WTC11 (cell line): ENCODE data around the gene SYNDIG1. TPM values are rescaled to one million over a fixed set of nuclear protein-coding genes. Genes with fewer than 3 reads are reported as not detected.

Experiments
- ATAC-seq: fragments of 200-7000 bp; cut with Tn5 transposase; 2 replicates; pipeline ENCODE4 v1.10.0; 2021; ENCODE audit warnings: mild to moderate bottlenecking, moderate library complexity
- CTCF ChIA-PET: fragments of 300-600 bp; sonication (Branson Sonifier 250); formaldehyde crosslinking; loops from one replicate; lab custom pipeline; 2021; ENCODE audit warnings: antibody characterized with exemption; lab: Charles Lee
- POLR2A ChIA-PET: fragments of 350-600 bp; sonication (Branson Sonifier 250); formaldehyde crosslinking; loops from one replicate; lab custom pipeline; 2021; ENCODE audit warnings: antibody characterized with exemption; lab: Charles Lee
- DNase-seq: peaks from one replicate; pipeline ENCODE4 v3.0.0; 2021; ENCODE audit warnings: low spot score
- H3K27ac Mint-ChIP-seq: 2 replicates; pipeline ENCODE4 v1.8.0; 2021; ENCODE audit warnings: mixed read lengths
- H3K27me3 Mint-ChIP-seq: 2 replicates; pipeline ENCODE4 v1.8.0; 2021; ENCODE audit warnings: low read depth, mild to moderate bottlenecking, moderate library complexity, mixed read lengths
- H3K36me3 Mint-ChIP-seq: 2 replicates; pipeline ENCODE4 v1.8.0; 2021; ENCODE audit warnings: mixed read lengths
- H3K4me1 Mint-ChIP-seq: 2 replicates; pipeline ENCODE4 v1.8.0; 2022; ENCODE audit warnings: mixed read lengths
- H3K4me3 Mint-ChIP-seq: 2 replicates; pipeline ENCODE4 v1.8.0; 2021; ENCODE audit warnings: mild to moderate bottlenecking, moderate library complexity, mixed read lengths
- H3K9me3 Mint-ChIP-seq: 2 replicates; pipeline ENCODE4 v1.8.0; 2021; ENCODE audit warnings: mixed read lengths
- ATF2 ChIP-seq: sonication (generic); formaldehyde crosslinking; IDR thresholded peaks from 2 replicates; pipeline ENCODE4 v1.8.1; 2022; ENCODE audit warnings: low read depth, missing genetic modification reagents, borderline replicate concordance
- CREB1 ChIP-seq: sonication (generic); formaldehyde crosslinking; IDR thresholded peaks from 2 replicates; pipeline ENCODE4 v1.8.0; 2023; ENCODE audit warnings: mild to moderate bottlenecking, missing genetic modification reagents
- ESRRA ChIP-seq: sonication (generic); formaldehyde crosslinking; IDR thresholded peaks from 2 replicates; pipeline ENCODE4 v1.8.1; 2022; ENCODE audit warnings: mild to moderate bottlenecking, missing genetic modification reagents, borderline replicate concordance
- GABPB1 ChIP-seq: sonication (generic); formaldehyde crosslinking; IDR thresholded peaks from 2 replicates; pipeline ENCODE4 v1.8.1; 2023; ENCODE audit warnings: mild to moderate bottlenecking, missing genetic modification reagents
- HMGXB4 ChIP-seq: sonication (generic); formaldehyde crosslinking; IDR thresholded peaks from 2 replicates; pipeline ENCODE4 v1.8.1; 2023; ENCODE audit warnings: mild to moderate bottlenecking, moderate library complexity, missing genetic modification reagents
- IRF2 ChIP-seq: sonication (generic); formaldehyde crosslinking; IDR thresholded peaks from 2 replicates; pipeline ENCODE4 v1.8.0; 2022; ENCODE audit warnings: low read depth, missing genetic modification reagents, borderline replicate concordance
- NFE2L1 ChIP-seq: sonication (generic); formaldehyde crosslinking; IDR thresholded peaks from 2 replicates; pipeline ENCODE4 v1.8.1; 2023; ENCODE audit warnings: missing genetic modification reagents
- NFYB ChIP-seq: sonication (generic); formaldehyde crosslinking; conservative IDR thresholded peaks from 2 replicates; pipeline ENCODE4 v1.8.0; 2022; ENCODE audit warnings: low read depth, missing genetic modification reagents
- NR2C2 ChIP-seq: sonication (generic); formaldehyde crosslinking; IDR thresholded peaks from 2 replicates; pipeline ENCODE4 v1.8.0; 2022; ENCODE audit warnings: mild to moderate bottlenecking, missing genetic modification reagents
- NR3C1 ChIP-seq: sonication (generic); formaldehyde crosslinking; conservative IDR thresholded peaks from 2 replicates; pipeline ENCODE4 v1.8.1; 2023; ENCODE audit warnings: low read depth, mild to moderate bottlenecking, missing genetic modification reagents
- SMAD4 ChIP-seq: sonication (generic); formaldehyde crosslinking; IDR thresholded peaks from 2 replicates; pipeline ENCODE4 v1.8.0; 2022; ENCODE audit warnings: mild to moderate bottlenecking, missing genetic modification reagents
- TP53 ChIP-seq: sonication (generic); formaldehyde crosslinking; IDR thresholded peaks from 2 replicates; pipeline ENCODE4 v1.8.1; 2023; ENCODE audit warnings: mild to moderate bottlenecking, missing genetic modification reagents
- ZMAT4 ChIP-seq: fragments of 250-450 bp; sonication (Bioruptor Pico); IDR thresholded peaks from 2 replicates; pipeline ENCODE4 v1.9.0; 2021; ENCODE audit warnings: mild to moderate bottlenecking
- ZNF219 ChIP-seq: sonication (generic); formaldehyde crosslinking; IDR thresholded peaks from 2 replicates; pipeline ENCODE4 v1.8.0; 2023; ENCODE audit warnings: missing genetic modification reagents, mild to moderate bottlenecking, borderline replicate concordance
- ZNF263 ChIP-seq: sonication (generic); formaldehyde crosslinking; IDR thresholded peaks from 2 replicates; pipeline ENCODE4 v1.8.1; 2022; ENCODE audit warnings: low read depth, mild to moderate bottlenecking, moderate library complexity, missing genetic modification reagents
- ZNF671 ChIP-seq: fragments of 250-450 bp; sonication (Bioruptor Pico); IDR thresholded peaks from 2 replicates; pipeline ENCODE4 v1.8.0; 2021; ENCODE audit warnings: mild to moderate bottlenecking
- total RNA-seq: library from RNA; stranded (reverse); gene quantifications from 3 replicates; pipeline ENCODE4 v1.2.3, GENCODE V29; 2021
- TF ChIP-seq, protein P1 (sequence below): sonication (generic); formaldehyde crosslinking; IDR thresholded peaks from 2 replicates; pipeline ENCODE4 v1.8.0; 2023; ENCODE audit warnings: mild to moderate bottlenecking, missing genetic modification reagents
- TF ChIP-seq, protein P2 (sequence below): sonication (generic); formaldehyde crosslinking; IDR thresholded peaks from 2 replicates; pipeline ENCODE4 v1.8.1; 2023; ENCODE audit warnings: mild to moderate bottlenecking, missing genetic modification reagents
- TF ChIP-seq, protein P3 (sequence below): sonication (generic); formaldehyde crosslinking; IDR thresholded peaks from 2 replicates; pipeline ENCODE4 v1.8.1; 2022; ENCODE audit warnings: missing genetic modification reagents, borderline replicate concordance

The SYNDIG1 gene
- total RNA-seq, 1 experiment from 2014 or later = 6.4 TPM

DNA sequence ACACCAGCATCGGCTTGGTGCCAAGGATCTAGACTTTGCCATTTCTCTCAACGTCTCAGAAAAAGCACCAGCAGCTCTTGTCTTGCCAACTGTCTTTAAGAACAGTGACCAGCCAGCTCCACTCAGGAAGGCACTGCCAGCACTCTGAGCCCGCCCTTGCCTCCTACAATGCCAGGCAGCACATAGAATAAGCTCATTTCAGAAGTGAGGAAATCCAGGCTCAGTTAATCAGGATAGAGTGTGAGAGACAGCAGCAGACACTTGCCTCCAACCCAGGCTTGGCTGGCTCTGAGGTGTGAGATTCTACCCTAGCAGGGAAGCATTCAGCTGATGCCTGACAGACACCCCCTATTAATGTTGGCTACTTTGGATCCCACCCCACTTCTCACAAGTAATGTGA is 4.3 kb upstream of the SYNDIG1 start:
- no peak for ATAC-seq
- Mint-ChIP-seq H3K27me3 (peaks cover 44% of the 10 kb centered on the region), H3K9me3 (no peaks in the 10 kb centered on the region), H3K4me3 (no peak overlapping the region), H3K4me1 (peaks cover 52% of the 10 kb centered on the region), H3K27ac (no peak overlapping the region), H3K36me3 (no peaks in the 10 kb centered on the region)
- ChIA-PET CTCF (interaction anchor here (1.0 to 1.7 kb wide), 3 partner anchors 13 to 22 kb away, joined by 3 to 6 read pairs (median 5); no protein-coding TSS in a partner anchor), POLR2A (no interaction called here)
- DNase-seq = no peak
- TF ChIP-seq NR2C2 (CRISPR knock-in tag) = no peak
- TF ChIP-seq ZNF263 (CRISPR knock-in tag) = no peak
- TF ChIP-seq, protein P1, sequence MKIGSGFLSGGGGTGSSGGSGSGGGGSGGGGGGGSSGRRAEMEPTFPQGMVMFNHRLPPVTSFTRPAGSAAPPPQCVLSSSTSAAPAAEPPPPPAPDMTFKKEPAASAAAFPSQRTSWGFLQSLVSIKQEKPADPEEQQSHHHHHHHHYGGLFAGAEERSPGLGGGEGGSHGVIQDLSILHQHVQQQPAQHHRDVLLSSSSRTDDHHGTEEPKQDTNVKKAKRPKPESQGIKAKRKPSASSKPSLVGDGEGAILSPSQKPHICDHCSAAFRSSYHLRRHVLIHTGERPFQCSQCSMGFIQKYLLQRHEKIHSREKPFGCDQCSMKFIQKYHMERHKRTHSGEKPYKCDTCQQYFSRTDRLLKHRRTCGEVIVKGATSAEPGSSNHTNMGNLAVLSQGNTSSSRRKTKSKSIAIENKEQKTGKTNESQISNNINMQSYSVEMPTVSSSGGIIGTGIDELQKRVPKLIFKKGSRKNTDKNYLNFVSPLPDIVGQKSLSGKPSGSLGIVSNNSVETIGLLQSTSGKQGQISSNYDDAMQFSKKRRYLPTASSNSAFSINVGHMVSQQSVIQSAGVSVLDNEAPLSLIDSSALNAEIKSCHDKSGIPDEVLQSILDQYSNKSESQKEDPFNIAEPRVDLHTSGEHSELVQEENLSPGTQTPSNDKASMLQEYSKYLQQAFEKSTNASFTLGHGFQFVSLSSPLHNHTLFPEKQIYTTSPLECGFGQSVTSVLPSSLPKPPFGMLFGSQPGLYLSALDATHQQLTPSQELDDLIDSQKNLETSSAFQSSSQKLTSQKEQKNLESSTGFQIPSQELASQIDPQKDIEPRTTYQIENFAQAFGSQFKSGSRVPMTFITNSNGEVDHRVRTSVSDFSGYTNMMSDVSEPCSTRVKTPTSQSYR (CRISPR knock-in tag) = no peak
- no peak for TF ChIP-seq NFYB
- no peak for TF ChIP-seq ATF2
- no peak for TF ChIP-seq NFE2L1 (CRISPR knock-in tag)
- no peak for TF ChIP-seq ZNF671 (CRISPR knock-in tag)
- TF ChIP-seq ZNF219 (CRISPR knock-in tag) = no peak
- TF ChIP-seq, protein P2, sequence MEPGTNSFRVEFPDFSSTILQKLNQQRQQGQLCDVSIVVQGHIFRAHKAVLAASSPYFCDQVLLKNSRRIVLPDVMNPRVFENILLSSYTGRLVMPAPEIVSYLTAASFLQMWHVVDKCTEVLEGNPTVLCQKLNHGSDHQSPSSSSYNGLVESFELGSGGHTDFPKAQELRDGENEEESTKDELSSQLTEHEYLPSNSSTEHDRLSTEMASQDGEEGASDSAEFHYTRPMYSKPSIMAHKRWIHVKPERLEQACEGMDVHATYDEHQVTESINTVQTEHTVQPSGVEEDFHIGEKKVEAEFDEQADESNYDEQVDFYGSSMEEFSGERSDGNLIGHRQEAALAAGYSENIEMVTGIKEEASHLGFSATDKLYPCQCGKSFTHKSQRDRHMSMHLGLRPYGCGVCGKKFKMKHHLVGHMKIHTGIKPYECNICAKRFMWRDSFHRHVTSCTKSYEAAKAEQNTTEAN (CRISPR knock-in tag) = no peak
- TF ChIP-seq SMAD4 (CRISPR knock-in tag) = no peak
- TF ChIP-seq IRF2 = no peak

DNA sequence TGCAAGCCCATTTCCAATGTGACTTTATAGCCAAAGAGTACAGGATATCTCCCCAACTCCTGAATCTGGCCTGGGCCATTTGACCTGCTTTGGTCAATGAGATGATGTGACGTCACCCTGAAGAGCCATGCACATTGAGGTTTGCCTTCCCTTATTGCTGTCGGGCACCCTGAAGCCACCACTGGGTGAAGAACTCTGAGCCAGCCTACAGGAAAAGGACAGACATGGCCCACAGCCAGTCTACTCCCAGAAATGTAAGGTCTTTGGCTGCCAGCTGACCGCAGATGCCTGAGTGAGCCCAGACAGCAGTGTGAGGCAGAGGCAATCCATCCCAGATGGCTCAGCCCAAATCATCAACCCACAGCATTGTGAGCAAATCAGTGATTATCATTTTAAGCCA is 3.7 kb upstream of the SYNDIG1 start:
- DNase-seq (no peak), ATAC-seq (no peak)
- Mint-ChIP-seq H3K36me3 (no peaks in the 10 kb centered on the region), H3K4me3 (no peak overlapping the region), H3K27ac (no peak overlapping the region), H3K9me3 (no peaks in the 10 kb centered on the region), H3K4me1 (peaks cover 52% of the 10 kb centered on the region), H3K27me3 (peaks cover 50% of the 10 kb centered on the region)
- no peak for TF ChIP-seq ESRRA (CRISPR knock-in tag)
- no peak for TF ChIP-seq GABPB1
- TF ChIP-seq ATF2 = no peak
- TF ChIP-seq NR3C1 (CRISPR knock-in tag) = no peak
- POLR2A ChIA-PET = no interaction called here
- CTCF ChIA-PET = interaction anchor here (1.1 to 1.7 kb wide), 2 partner anchors 13 to 18 kb away, joined by 5 to 6 read pairs; no protein-coding TSS in a partner anchor

DNA sequence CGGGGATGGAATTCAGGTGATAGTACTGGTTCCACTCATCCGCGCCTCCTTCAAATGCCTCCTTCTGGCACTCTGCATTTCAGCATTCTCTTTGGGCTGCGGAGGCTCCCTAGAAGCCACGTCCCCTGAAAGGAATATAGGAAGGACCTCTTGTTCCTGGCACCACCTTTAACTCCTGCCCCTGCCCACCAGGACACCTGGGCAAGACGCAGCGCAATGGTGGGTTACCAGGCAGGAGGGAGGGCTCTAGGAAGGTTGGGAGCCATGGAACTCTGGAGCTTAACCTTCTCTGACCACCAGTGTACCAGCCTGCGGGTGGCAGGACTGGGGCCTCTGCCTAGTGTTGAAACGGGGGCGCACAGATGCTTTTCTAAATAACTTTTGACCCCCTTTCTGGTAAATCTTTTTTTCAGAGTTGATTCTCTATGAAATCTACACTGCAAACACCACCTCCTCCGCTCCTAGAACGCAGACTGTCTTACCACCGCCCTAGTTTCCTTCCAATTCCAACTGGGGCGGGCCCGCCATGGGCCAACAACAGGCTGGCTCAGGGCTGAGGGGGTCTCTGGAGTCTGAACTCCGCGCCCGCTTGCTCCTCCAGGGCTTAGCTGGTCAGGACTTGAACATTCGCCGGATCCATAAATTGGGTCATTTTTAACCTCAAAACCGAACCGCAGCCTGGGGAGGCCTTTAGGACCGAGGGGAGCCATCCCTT is 871 bp upstream of the SYNDIG1 start:
- DNase-seq = no peak
- Mint-ChIP-seq H3K9me3 (no peaks in the 10 kb centered on the region), H3K36me3 (no peaks in the 10 kb centered on the region), H3K27ac (no peak overlapping the region), H3K4me1 (peaks cover 46% of the 10 kb centered on the region)
- ChIA-PET CTCF (interaction anchor here (0.6 to 1.6 kb wide), 4 partner anchors 12 to 490 kb away, joined by 3 to 4 read pairs (median 3); no protein-coding TSS in a partner anchor), POLR2A (no interaction called here)
- TF ChIP-seq, protein P3, sequence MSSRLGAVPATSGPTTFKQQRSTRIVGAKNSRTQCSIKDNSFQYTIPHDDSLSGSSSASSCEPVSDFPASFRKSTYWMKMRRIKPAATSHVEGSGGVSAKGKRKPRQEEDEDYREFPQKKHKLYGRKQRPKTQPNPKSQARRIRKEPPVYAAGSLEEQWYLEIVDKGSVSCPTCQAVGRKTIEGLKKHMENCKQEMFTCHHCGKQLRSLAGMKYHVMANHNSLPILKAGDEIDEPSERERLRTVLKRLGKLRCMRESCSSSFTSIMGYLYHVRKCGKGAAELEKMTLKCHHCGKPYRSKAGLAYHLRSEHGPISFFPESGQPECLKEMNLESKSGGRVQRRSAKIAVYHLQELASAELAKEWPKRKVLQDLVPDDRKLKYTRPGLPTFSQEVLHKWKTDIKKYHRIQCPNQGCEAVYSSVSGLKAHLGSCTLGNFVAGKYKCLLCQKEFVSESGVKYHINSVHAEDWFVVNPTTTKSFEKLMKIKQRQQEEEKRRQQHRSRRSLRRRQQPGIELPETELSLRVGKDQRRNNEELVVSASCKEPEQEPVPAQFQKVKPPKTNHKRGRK (CRISPR knock-in tag) = no peak
- no peak for TF ChIP-seq ZMAT4 (CRISPR knock-in tag)
- no peak for TF ChIP-seq TP53 (CRISPR knock-in tag)
- TF ChIP-seq HMGXB4 (CRISPR knock-in tag) = no peak
- TF ChIP-seq CREB1 (CRISPR knock-in tag) = no peak
- TF ChIP-seq NR2C2 (CRISPR knock-in tag) = no peak
- TF ChIP-seq, all 79 proteins: peak for 0
- Mint-ChIP-seq H3K4me3 (peak overlapping the region; percentile 73), H3K27me3 (peaks cover 77% of the 10 kb centered on the region)
- ATAC-seq = peak; percentile 7
